NT2/D1 (cell line): ENCODE results near the gene SLC25A33.

ENCODE experiments used
- DNase-seq: peaks from one replicate; pipeline ENCODE4 v3.0.0-alpha.2; 2011; ENCODE audit warnings: low read depth, low spot score
- H3K27me3 ChIP-seq: 2 replicates; pipeline ENCODE4 v1.6.0; 2011; ENCODE audit warnings: mild to moderate bottlenecking; ENCODE audit not compliant: insufficient read length, insufficient read depth
- H3K36me3 ChIP-seq: 2 replicates; pipeline ENCODE4 v1.6.1; 2011; ENCODE audit warnings: mild to moderate bottlenecking, low read length, mixed read lengths; ENCODE audit not compliant: insufficient read depth, insufficient read length
- H3K4me1 ChIP-seq: 2 replicates; pipeline ENCODE4 v1.5.1; 2011; ENCODE audit not compliant: insufficient read depth, insufficient read length
- H3K4me3 ChIP-seq: 2 replicates; pipeline ENCODE4 v1.5.1; 2011; ENCODE audit warnings: low read depth; ENCODE audit not compliant: insufficient read length
- H3K9ac ChIP-seq: 2 replicates; pipeline ENCODE4 v1.6.0; 2011; ENCODE audit warnings: low read depth; ENCODE audit not compliant: insufficient read length
- H3K9me3 ChIP-seq: 2 replicates; pipeline ENCODE4 v1.5.1; 2011; ENCODE audit warnings: mild to moderate bottlenecking, low read length; ENCODE audit not compliant: insufficient read depth
- SUZ12 ChIP-seq: IDR thresholded peaks from 2 replicates; pipeline ENCODE4 v1.6.1; 2011; ENCODE audit not compliant: insufficient read length, insufficient read depth; ENCODE audit errors: extremely low read depth
- YY1 ChIP-seq: IDR thresholded peaks from 2 replicates; pipeline ENCODE4 v1.6.1; 2011; ENCODE audit not compliant: insufficient read length, insufficient read depth
- ZNF274 ChIP-seq: IDR thresholded peaks from 2 replicates; pipeline ENCODE4 v1.6.1; 2011; ENCODE audit warnings: mild to moderate bottlenecking, low read depth, low read length

Gene SLC25A33

GRCh38 chr1:9593147-9593491 lies 53.9 kb downstream of the SLC25A33 start:
- no peak overlapping the region for H3K9ac ChIP-seq

GRCh38 chr1:9593492-9594465 lies 54.5 kb downstream of the SLC25A33 start:
- H3K9ac ChIP-seq = no peak overlapping the region

More at GRCh38 chr1:9593147-9593491, 53.9 kb downstream of the SLC25A33 start:
- no peak overlapping the region for H3K4me3 ChIP-seq
- H3K27me3 ChIP-seq = no peaks in the 10 kb centered on the region
- peaks cover 37% of the 10 kb centered on the region for H3K36me3 ChIP-seq
- no peaks in the 10 kb centered on the region for H3K9me3 ChIP-seq
- DNase-seq = no peak
- TF ChIP-seq YY1 (no peak), SUZ12 (no peak), ZNF274 (no peak)
- peaks cover 40% of the 10 kb centered on the region for H3K4me1 ChIP-seq

GRCh38 chr1:9594471-9595155 lies 55.3 kb downstream of the SLC25A33 start:
- Histone ChIP-seq H3K9me3 (no peaks in the 10 kb centered on the region), H3K36me3 (peaks cover 42% of the 10 kb centered on the region), H3K27me3 (no peaks in the 10 kb centered on the region), H3K4me3 (no peak overlapping the region), H3K4me1 (peaks cover 40% of the 10 kb centered on the region), H3K9ac (no peak overlapping the region)
- TF ChIP-seq SUZ12 = no peak
- TF ChIP-seq YY1 = no peak
- TF ChIP-seq ZNF274 = no peak
- DNase-seq = no peak

More at GRCh38 chr1:9593492-9594465, 54.5 kb downstream of the SLC25A33 start:
- Histone ChIP-seq H3K9me3 (no peaks in the 10 kb centered on the region), H3K4me3 (no peak overlapping the region), H3K27me3 (no peaks in the 10 kb centered on the region), H3K4me1 (peaks cover 40% of the 10 kb centered on the region), H3K36me3 (peaks cover 42% of the 10 kb centered on the region)
- DNase-seq = peak; percentile 76
- TF ChIP-seq YY1 (no peak), SUZ12 (no peak), ZNF274 (no peak)

- Histone ChIP-seq H3K36me3 (peaks cover 43% of the 10 kb centered on the region), H3K9ac (no peak overlapping the region), H3K4me1 (peaks cover 35% of the 10 kb centered on the region), H3K27me3 (no peaks in the 10 kb centered on the region), H3K4me3 (no peak overlapping the region), H3K9me3 (no peaks in the 10 kb centered on the region)
- no peak for TF ChIP-seq SUZ12
- DNase-seq = no peak
Measured at GRCh38 chr1:9595156-9595967, 56.1 kb downstream of the SLC25A33 start.

- DNase-seq = no peak
- Histone ChIP-seq H3K27me3 (no peaks in the 10 kb centered on the region), H3K9me3 (no peaks in the 10 kb centered on the region), H3K9ac (no peak overlapping the region), H3K4me3 (no peak overlapping the region), H3K36me3 (peaks cover 41% of the 10 kb centered on the region), H3K4me1 (peaks cover 30% of the 10 kb centered on the region)
- no peak for TF ChIP-seq YY1
- no peak for TF ChIP-seq SUZ12
- no peak for TF ChIP-seq ZNF274
Measured at GRCh38 chr1:9595968-9596340, 56.7 kb downstream of the SLC25A33 start.

GRCh38 chr1:9596415-9597123 lies 57.3 kb downstream of the SLC25A33 start:
- Histone ChIP-seq H3K9me3 (no peaks in the 10 kb centered on the region), H3K4me1 (peaks cover 25% of the 10 kb centered on the region), H3K4me3 (no peak overlapping the region), H3K36me3 (peaks cover 47% of the 10 kb centered on the region), H3K9ac (no peak overlapping the region), H3K27me3 (no peaks in the 10 kb centered on the region)
- DNase-seq = no peak
- no peak for TF ChIP-seq YY1
- no peak for TF ChIP-seq SUZ12
- no peak for TF ChIP-seq ZNF274
